ENCODE data around the gene C1orf53.

GRCh38 chr1:197918807-197919345 is 16.4 kb downstream of the C1orf53 start:
- TF ChIP-seq CTCF (IDR thresholded peaks at IDR 0.05; ENCODE audit: low read length) = no peak
- TF ChIP-seq EZH2phosphoT487 (IDR thresholded peaks at IDR 0.05; ENCODE audit: low read length) = no peak
- TF ChIP-seq EZH2 (optimal IDR thresholded peaks at IDR 0.05; ENCODE audit: low read depth, low read length) = no peak

Measured in MM.1S (cell line).